Stomach (tissue), 4 donors: ENCODE measurements around the gene CFAP100.

Experiments used
- EP300 ChIP-seq: sonication (generic); formaldehyde crosslinking; IDR thresholded peaks from one replicate; pipeline ENCODE4 v1.6.1; 2017; ENCODE audit warnings: antibody characterized with exemption
- TF ChIP-seq, protein P1 (sequence below), 7 experiments: fragments of 450-650 bp in 4 of 7; fragments of 200-600 bp in 3 of 7; sonication (generic) in 3 of 7; IDR thresholded peaks; one replicate each; pipeline ENCODE4 v1.5.1; 2016 to 2019; ENCODE audit warnings: antibody characterized with exemption in 7 of 7, control low read depth in 2 of 7, mild to moderate bottlenecking in 1 of 7

DNA sequence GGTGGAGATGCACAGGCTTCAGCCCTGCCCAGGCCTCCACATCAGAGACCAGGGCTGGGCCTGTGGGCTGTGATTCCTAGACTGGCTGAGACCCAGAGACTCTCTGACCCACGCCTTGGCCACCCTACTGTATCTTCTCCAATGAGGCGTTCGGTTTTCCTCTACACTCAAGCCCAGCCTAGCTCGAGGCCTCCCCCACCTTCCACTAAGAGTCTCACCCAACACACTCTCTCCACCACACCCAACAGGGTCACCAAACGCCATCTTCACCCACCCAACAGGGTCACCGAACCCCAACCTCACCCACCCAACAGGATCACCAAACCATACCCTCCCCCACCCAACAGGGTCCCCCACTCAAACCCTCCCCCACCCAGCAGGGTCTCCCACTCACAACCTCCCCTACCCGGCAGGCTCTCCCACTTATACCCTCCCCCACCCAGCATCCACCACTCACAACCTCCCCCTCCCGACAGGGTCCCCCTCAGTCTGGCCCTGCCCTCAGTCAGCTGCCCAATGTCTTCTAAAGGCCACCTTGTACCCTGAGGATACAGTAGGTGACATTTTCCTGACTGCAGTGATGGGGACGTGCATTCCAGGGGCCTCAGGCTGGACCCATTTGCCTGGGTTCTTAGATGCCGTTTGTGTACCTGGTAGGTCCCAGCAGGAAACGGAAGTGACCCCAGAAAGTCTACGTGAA, 20.4 kb downstream of the CFAP100 start:
- TF ChIP-seq, protein P1, sequence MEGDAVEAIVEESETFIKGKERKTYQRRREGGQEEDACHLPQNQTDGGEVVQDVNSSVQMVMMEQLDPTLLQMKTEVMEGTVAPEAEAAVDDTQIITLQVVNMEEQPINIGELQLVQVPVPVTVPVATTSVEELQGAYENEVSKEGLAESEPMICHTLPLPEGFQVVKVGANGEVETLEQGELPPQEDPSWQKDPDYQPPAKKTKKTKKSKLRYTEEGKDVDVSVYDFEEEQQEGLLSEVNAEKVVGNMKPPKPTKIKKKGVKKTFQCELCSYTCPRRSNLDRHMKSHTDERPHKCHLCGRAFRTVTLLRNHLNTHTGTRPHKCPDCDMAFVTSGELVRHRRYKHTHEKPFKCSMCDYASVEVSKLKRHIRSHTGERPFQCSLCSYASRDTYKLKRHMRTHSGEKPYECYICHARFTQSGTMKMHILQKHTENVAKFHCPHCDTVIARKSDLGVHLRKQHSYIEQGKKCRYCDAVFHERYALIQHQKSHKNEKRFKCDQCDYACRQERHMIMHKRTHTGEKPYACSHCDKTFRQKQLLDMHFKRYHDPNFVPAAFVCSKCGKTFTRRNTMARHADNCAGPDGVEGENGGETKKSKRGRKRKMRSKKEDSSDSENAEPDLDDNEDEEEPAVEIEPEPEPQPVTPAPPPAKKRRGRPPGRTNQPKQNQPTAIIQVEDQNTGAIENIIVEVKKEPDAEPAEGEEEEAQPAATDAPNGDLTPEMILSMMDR (IDR thresholded peaks at IDR 0.05), result no peak
- TF ChIP-seq EP300, result no peak
